Endothelial cell (in vitro differentiated cells): ENCODE data around the gene ATG7. TPM values are rescaled to one million over a fixed set of nuclear protein-coding genes. Genes with fewer than 3 reads are reported as not detected.

Source experiments
- DNase-seq: peaks from one replicate; pipeline ENCODE4 v3.0.0; 2021; ENCODE audit warnings: low spot score
- H3K27ac Mint-ChIP-seq: one replicate; pipeline ENCODE4 v1.8.0; 2021; ENCODE audit warnings: mixed read lengths, inconsistent platforms; ENCODE audit not compliant: unreplicated experiment
- H3K27me3 Mint-ChIP-seq: one replicate; pipeline ENCODE4 v1.8.0; 2021; ENCODE audit warnings: mild to moderate bottlenecking, moderate library complexity, mixed read lengths, inconsistent platforms; ENCODE audit not compliant: unreplicated experiment
- H3K36me3 Mint-ChIP-seq: one replicate; pipeline ENCODE4 v1.8.0; 2021; ENCODE audit warnings: mild to moderate bottlenecking, low read depth, mixed read lengths, inconsistent platforms; ENCODE audit not compliant: unreplicated experiment
- H3K4me1 Mint-ChIP-seq: one replicate; pipeline ENCODE4 v1.8.0; 2021; ENCODE audit warnings: mild to moderate bottlenecking, mixed read lengths, inconsistent platforms; ENCODE audit not compliant: unreplicated experiment
- H3K4me3 Mint-ChIP-seq: one replicate; pipeline ENCODE4 v1.8.0; 2021; ENCODE audit warnings: mild to moderate bottlenecking, mixed read lengths, inconsistent platforms; ENCODE audit not compliant: unreplicated experiment
- H3K9me3 Mint-ChIP-seq: one replicate; pipeline ENCODE4 v1.8.0; 2021; ENCODE audit warnings: mixed read lengths, inconsistent platforms; ENCODE audit not compliant: unreplicated experiment
- total RNA-seq: library from RNA; stranded (reverse); fragmentation: NEBNext Ultra II Directional; extraction: Animal tissue kit (Norgen Biotek cat#: 25700); gene quantifications from one replicate; pipeline ENCODE4 v1.2.1, GENCODE V29; 2021; ENCODE audit not compliant: unreplicated experiment
- TF ChIP-seq, protein P1 (sequence below): fragments of 200-600 bp; sonication (generic); IDR thresholded peaks from one replicate; pipeline ENCODE4 v1.5.0; 2021; ENCODE audit warnings: antibody characterized with exemption; ENCODE audit not compliant: unreplicated experiment

The ATG7 gene
- total RNA-seq, 1 donor from 2014 or later = 30.6 TPM

DNA sequence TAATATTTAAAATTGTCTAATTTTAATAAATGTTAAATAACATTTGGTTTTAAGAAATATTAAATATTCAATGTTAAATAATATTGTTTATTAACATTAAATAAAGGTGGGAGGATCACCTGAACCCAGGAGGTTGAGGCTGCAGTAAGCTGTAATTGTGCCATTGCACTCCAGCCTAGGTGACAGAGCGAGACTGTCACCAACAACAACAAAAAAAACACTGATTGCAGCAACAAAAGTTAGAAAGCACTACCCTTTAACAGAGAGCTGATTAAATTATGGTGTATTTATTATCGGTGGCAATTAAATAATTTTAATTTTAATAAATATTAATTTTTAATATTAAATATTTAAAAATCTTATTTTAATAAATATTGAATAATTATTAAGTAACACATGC, 152.1 kb downstream of the ATG7 start:
- H3K27me3 Mint-ChIP-seq = no peaks in the 10 kb centered on the region
- H3K4me1 Mint-ChIP-seq = peaks cover 4% of the 10 kb centered on the region
- no peak overlapping the region for H3K4me3 Mint-ChIP-seq
- no peak overlapping the region for H3K27ac Mint-ChIP-seq
- no peak for DNase-seq
- TF ChIP-seq, protein P1, sequence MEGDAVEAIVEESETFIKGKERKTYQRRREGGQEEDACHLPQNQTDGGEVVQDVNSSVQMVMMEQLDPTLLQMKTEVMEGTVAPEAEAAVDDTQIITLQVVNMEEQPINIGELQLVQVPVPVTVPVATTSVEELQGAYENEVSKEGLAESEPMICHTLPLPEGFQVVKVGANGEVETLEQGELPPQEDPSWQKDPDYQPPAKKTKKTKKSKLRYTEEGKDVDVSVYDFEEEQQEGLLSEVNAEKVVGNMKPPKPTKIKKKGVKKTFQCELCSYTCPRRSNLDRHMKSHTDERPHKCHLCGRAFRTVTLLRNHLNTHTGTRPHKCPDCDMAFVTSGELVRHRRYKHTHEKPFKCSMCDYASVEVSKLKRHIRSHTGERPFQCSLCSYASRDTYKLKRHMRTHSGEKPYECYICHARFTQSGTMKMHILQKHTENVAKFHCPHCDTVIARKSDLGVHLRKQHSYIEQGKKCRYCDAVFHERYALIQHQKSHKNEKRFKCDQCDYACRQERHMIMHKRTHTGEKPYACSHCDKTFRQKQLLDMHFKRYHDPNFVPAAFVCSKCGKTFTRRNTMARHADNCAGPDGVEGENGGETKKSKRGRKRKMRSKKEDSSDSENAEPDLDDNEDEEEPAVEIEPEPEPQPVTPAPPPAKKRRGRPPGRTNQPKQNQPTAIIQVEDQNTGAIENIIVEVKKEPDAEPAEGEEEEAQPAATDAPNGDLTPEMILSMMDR = no peak
- no peaks in the 10 kb centered on the region for H3K9me3 Mint-ChIP-seq
- no peaks in the 10 kb centered on the region for H3K36me3 Mint-ChIP-seq

DNA sequence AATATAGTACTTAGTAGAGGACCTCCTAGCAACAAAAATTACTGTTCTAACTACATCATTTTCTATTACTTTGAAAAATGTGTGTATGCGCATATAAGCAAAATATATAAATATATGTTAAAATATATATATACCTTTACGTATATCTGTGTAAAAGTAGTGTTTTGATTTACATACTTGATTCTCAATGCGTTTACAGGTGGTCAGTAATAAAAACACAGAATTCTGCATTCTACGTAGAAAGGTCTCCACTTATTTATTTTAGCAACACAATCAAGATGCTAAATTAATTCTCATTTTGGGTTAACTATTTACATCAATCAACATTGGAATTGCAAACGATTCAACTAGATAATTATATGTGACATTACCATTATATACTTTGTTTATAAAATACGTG, 158.0 kb downstream of the ATG7 start:
- Mint-ChIP-seq H3K36me3 (no peaks in the 10 kb centered on the region), H3K4me3 (no peak overlapping the region), H3K27me3 (no peaks in the 10 kb centered on the region), H3K4me1 (peaks cover 5% of the 10 kb centered on the region), H3K9me3 (no peaks in the 10 kb centered on the region), H3K27ac (no peak overlapping the region)
- TF ChIP-seq, protein P1 = no peak
- no peak for DNase-seq

DNA sequence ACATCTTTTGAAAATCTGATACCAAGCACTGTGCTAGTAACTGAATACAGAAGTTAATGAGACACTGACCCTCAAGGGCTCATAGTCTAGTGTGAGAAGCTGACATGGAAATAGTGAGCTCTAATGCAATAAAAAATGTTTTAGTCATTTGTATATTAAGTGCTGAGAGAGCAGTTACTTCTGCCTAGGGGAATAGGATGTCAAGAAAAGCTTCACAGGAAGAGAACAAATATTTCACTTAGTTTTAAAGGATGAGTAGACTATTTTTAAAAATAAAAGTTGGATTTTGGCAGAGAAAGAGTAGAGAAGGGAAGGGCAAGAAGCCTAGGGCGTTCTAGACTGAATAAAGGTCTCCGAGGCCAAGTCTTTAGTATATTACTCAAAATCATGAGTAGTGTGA, 158.4 kb downstream of the ATG7 start:
- Mint-ChIP-seq H3K4me1 (peaks cover 5% of the 10 kb centered on the region), H3K27ac (no peak overlapping the region), H3K4me3 (no peak overlapping the region), H3K27me3 (no peaks in the 10 kb centered on the region), H3K9me3 (no peaks in the 10 kb centered on the region), H3K36me3 (no peaks in the 10 kb centered on the region)
- TF ChIP-seq, protein P1 = no peak
- DNase-seq = no peak

DNA sequence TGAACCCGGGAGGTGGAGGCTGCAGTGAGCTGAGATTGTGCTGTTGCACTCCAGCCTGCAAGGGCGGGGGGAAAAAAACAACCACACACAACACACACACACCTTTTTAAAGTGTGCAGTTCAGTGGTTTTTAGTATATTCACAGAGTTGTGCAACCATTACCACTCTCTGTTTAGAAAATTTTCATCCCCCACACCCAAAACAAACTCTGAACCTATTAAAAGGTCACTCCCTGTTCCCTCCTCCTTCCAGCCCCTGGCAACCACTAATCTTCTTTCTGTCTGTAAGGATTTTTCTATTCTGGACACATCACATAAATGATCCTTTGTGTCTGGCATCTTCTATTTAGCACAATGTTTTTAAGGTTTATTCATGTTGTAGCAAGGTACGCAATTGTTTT, 159.1 kb downstream of the ATG7 start:
- no peak overlapping the region for H3K4me3 Mint-ChIP-seq
- DNase-seq = no peak
- H3K36me3 Mint-ChIP-seq = no peaks in the 10 kb centered on the region
- H3K4me1 Mint-ChIP-seq = peaks cover 5% of the 10 kb centered on the region
- H3K9me3 Mint-ChIP-seq = no peaks in the 10 kb centered on the region
- TF ChIP-seq, protein P1 = no peak
- H3K27me3 Mint-ChIP-seq = no peaks in the 10 kb centered on the region
- H3K27ac Mint-ChIP-seq = no peak overlapping the region

DNA sequence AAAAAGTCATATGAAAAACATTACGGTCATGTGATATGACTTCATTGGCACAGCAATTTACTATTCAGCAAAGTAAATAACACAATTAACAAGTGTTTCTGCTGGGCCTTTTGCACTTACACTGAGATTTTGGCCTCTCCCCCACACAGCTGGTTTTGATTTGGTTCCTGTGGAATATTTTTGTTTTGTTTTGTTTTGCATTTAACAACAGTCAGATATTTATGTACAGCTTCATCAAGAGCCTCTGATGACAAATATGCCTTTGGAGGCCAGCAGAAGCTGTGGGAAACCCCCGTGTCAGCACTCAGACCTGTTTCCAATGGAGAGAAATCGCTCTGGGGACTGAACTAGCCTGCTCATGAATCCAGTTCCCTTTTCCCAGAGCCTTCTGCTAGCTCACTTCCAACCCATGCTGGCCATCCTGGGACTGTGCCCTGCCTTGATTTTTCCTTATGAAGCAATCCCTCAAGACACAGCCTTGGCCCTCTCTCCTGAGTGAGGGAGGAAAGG, 161.9 kb downstream of the ATG7 start:
- no peaks in the 10 kb centered on the region for H3K9me3 Mint-ChIP-seq
- DNase-seq = no peak
- TF ChIP-seq, protein P1 = no peak
- no peaks in the 10 kb centered on the region for H3K36me3 Mint-ChIP-seq
- no peak overlapping the region for H3K27ac Mint-ChIP-seq
- peaks cover 8% of the 10 kb centered on the region for H3K4me1 Mint-ChIP-seq
- no peaks in the 10 kb centered on the region for H3K27me3 Mint-ChIP-seq
- no peak overlapping the region for H3K4me3 Mint-ChIP-seq
